Measurements from ENCODE around the gene OPRPN. TPM values are rescaled to one million over a fixed set of nuclear protein-coding genes. Genes with fewer than 3 reads are reported as not detected.

The OPRPN gene
- total and polyA plus RNA-seq, 4 donors: 0.42 TPM; not detected in 3

DNA sequence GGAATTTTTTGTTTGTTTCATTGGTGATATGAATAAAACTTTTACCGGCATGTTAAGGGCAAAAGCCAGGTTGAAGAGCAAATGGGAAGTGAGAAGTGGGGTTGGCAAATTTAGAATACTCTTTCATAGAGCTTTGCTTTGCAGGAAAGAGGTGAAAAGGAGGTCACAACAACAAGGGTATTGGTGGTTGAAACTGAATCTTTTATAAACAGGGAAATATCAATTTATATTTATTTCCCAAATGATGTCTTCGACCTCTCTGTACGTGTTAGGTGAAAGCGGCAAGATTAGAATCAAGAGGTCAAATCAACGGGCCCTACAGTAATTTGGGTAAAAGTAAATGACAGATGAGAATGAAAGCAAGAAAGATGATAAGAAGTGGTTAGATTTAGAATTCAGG is 33.7 kb upstream of the OPRPN start:
- Histone ChIP-seq H3K27me3 (ENCODE audit: control insufficient read depth in 4 of 4, insufficient read depth in 4 of 4, low read length in 3 of 4) (no peaks in the 10 kb centered on the region), H3K4me1 (ENCODE audit: control insufficient read depth in 4 of 4, insufficient read depth in 4 of 4, low read length in 3 of 4) (no peaks in the 10 kb centered on the region), H3K27ac (ENCODE audit: low read depth in 1 of 2, low read length in 2 of 2) (no peak overlapping the region), H3K4me3 (ENCODE audit: low read depth in 1 of 3, low read length in 3 of 3) (no peak overlapping the region), H3K9ac (ENCODE audit: low read depth in 1 of 2, low read length in 2 of 2) (no peak overlapping the region), H3K9me3 (ENCODE audit: control insufficient read depth in 4 of 4, low read length in 3 of 4) (no peaks in the 10 kb centered on the region), H3K36me3 (ENCODE audit: control insufficient read depth in 4 of 4, insufficient read depth in 3 of 4, low read depth in 1 of 4, low read length in 3 of 4) (no peaks in the 10 kb centered on the region)
- TF ChIP-seq, protein P1, sequence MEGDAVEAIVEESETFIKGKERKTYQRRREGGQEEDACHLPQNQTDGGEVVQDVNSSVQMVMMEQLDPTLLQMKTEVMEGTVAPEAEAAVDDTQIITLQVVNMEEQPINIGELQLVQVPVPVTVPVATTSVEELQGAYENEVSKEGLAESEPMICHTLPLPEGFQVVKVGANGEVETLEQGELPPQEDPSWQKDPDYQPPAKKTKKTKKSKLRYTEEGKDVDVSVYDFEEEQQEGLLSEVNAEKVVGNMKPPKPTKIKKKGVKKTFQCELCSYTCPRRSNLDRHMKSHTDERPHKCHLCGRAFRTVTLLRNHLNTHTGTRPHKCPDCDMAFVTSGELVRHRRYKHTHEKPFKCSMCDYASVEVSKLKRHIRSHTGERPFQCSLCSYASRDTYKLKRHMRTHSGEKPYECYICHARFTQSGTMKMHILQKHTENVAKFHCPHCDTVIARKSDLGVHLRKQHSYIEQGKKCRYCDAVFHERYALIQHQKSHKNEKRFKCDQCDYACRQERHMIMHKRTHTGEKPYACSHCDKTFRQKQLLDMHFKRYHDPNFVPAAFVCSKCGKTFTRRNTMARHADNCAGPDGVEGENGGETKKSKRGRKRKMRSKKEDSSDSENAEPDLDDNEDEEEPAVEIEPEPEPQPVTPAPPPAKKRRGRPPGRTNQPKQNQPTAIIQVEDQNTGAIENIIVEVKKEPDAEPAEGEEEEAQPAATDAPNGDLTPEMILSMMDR (IDR thresholded peaks at IDR 0.05; ENCODE audit: low read depth, low read length, missing input control): no peak
- TF ChIP-seq EGR1 (IDR thresholded peaks at IDR 0.05; ENCODE audit: low read depth in 2 of 2) (no peak), NR2F2 (IDR thresholded peaks at IDR 0.05) (no peak), FOXA1 (IDR thresholded peaks at IDR 0.05) (no peak), TAF1 (conservative IDR thresholded peaks at IDR 0.05) (no peak), JUND (IDR thresholded peaks at IDR 0.05) (no peak), HNF4G (IDR thresholded peaks at IDR 0.05) (no peak), GABPA (IDR thresholded peaks at IDR 0.05 in 1 of 2, conservative IDR thresholded peaks at IDR 0.05 in 1 of 2) (no peak), SP1 (IDR thresholded peaks at IDR 0.05) (no peak), RAD21 (IDR thresholded peaks at IDR 0.05) (no peak), RXRA (IDR thresholded peaks at IDR 0.05) (no peak), HNF4A (conservative IDR thresholded peaks at IDR 0.05) (no peak), FOXA2 (IDR thresholded peaks at IDR 0.05) (no peak), YY1 (IDR thresholded peaks at IDR 0.05) (no peak)
- TF ChIP-seq, protein P2, sequence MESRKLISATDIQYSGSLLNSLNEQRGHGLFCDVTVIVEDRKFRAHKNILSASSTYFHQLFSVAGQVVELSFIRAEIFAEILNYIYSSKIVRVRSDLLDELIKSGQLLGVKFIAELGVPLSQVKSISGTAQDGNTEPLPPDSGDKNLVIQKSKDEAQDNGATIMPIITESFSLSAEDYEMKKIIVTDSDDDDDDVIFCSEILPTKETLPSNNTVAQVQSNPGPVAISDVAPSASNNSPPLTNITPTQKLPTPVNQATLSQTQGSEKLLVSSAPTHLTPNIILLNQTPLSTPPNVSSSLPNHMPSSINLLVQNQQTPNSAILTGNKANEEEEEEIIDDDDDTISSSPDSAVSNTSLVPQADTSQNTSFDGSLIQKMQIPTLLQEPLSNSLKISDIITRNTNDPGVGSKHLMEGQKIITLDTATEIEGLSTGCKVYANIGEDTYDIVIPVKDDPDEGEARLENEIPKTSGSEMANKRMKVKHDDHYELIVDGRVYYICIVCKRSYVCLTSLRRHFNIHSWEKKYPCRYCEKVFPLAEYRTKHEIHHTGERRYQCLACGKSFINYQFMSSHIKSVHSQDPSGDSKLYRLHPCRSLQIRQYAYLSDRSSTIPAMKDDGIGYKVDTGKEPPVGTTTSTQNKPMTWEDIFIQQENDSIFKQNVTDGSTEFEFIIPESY (IDR thresholded peaks at IDR 0.05): no peak
- TF ChIP-seq, protein P3, sequence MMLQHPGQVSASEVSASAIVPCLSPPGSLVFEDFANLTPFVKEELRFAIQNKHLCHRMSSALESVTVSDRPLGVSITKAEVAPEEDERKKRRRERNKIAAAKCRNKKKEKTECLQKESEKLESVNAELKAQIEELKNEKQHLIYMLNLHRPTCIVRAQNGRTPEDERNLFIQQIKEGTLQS (IDR thresholded peaks at IDR 0.05): no peak
- TF ChIP-seq, protein P4, sequence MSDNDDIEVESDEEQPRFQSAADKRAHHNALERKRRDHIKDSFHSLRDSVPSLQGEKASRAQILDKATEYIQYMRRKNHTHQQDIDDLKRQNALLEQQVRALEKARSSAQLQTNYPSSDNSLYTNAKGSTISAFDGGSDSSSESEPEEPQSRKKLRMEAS (IDR thresholded peaks at IDR 0.05): no peak
- TF ChIP-seq, protein P5, sequence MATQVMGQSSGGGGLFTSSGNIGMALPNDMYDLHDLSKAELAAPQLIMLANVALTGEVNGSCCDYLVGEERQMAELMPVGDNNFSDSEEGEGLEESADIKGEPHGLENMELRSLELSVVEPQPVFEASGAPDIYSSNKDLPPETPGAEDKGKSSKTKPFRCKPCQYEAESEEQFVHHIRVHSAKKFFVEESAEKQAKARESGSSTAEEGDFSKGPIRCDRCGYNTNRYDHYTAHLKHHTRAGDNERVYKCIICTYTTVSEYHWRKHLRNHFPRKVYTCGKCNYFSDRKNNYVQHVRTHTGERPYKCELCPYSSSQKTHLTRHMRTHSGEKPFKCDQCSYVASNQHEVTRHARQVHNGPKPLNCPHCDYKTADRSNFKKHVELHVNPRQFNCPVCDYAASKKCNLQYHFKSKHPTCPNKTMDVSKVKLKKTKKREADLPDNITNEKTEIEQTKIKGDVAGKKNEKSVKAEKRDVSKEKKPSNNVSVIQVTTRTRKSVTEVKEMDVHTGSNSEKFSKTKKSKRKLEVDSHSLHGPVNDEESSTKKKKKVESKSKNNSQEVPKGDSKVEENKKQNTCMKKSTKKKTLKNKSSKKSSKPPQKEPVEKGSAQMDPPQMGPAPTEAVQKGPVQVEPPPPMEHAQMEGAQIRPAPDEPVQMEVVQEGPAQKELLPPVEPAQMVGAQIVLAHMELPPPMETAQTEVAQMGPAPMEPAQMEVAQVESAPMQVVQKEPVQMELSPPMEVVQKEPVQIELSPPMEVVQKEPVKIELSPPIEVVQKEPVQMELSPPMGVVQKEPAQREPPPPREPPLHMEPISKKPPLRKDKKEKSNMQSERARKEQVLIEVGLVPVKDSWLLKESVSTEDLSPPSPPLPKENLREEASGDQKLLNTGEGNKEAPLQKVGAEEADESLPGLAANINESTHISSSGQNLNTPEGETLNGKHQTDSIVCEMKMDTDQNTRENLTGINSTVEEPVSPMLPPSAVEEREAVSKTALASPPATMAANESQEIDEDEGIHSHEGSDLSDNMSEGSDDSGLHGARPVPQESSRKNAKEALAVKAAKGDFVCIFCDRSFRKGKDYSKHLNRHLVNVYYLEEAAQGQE (IDR thresholded peaks at IDR 0.05): no peak
- 86% methylated on average over 5 of the region's 5 CpGs for WGBS
- DNase-seq (ENCODE audit: low spot score): no peak
